GM18868 (cell line): Measurements from ENCODE around the gene ATP8B4.
"Not testable (repeated sequence)": the region's sequence is repeated elsewhere in the genome, so short reads cannot be mapped to it uniquely, and the experiment has no call there.

Source experiments
- ATAC-seq: cut with Tn5 transposase; IDR thresholded peaks from one replicate; pipeline ENCODE4 v1.9.1; 2021; ENCODE audit warnings: mild to moderate bottlenecking, moderate library complexity; ENCODE audit not compliant: unreplicated experiment

Gene ATP8B4

DNA sequence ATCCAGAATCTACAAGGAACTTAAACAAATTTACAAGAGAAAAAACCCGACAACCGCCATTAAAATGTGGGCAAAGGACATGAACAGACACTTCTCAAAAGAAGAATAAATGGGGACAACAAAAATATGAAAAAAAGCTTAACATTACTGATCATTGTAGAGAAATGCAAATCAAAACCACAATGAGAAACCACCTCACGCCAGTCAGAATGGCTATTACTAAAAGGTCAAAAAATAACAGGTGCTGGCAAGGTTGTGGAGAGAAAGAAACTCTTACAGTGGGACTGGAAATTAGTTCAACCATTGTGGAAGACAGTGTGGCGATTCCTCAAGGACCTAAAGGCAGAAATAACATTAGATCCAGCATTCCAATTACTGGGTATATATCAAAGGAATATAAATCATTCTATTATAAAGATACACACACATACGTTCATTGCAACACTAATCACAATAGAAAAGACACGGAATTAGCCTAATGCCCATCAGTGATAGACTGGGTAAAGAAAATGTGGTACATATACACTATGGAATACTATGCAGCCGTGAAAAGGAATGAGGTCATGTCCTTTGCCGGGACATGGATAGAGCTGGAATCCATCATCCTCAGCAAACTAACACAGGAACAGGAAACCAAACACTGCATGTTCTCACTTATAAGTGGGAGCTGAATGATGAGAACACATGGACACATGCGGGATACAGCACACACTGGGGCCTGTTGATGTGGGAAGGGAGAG, 155.8 kb downstream of the ATP8B4 start:
- ATAC-seq: not testable (repeated sequence)

DNA sequence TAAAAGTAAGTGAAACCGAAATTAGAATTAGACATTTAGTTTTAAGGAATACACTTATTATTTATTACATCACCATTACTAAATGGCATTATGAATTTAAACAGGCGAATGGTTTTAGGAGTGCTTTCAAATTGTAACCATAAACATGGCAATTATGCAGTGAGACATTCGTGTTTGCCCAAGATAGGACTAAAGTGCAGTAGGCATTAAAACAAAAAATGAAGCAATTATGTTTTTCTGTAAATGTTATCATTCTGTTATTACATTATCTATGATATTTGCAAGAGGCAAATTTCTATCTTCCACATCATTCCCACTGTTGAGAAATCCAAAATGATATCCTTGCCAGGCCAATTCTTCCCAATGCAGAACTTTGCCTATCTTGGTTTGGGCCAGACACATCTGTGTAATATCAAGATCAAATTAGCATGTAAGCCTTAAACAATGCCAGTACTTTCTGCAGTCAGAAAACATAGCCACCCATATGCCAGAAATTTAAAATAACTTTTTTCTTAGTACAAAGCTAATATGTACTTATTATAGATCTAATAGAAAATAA, 156.9 kb downstream of the ATP8B4 start:
- no peak for ATAC-seq

DNA sequence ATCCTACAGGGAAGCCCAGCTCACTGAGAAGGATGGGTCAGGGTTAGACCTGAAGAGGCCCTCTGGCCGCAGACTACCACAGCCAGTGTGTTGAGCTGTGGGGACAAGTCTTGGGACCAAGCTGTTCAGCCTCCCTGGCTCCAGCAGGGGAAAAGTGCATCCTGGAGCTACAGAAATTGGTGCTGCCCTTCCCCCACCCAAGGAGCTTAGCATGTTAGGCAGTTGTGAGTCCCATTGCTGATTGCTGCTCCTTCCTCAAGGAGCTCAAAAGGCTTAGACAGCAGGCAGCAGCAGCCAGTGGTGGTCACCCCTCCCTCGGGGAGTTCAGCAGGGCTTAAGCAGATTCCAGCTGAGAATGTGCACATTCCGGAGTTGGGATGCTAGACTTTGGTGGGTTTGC, 165.6 kb downstream of the ATP8B4 start:
- no peak for ATAC-seq

DNA sequence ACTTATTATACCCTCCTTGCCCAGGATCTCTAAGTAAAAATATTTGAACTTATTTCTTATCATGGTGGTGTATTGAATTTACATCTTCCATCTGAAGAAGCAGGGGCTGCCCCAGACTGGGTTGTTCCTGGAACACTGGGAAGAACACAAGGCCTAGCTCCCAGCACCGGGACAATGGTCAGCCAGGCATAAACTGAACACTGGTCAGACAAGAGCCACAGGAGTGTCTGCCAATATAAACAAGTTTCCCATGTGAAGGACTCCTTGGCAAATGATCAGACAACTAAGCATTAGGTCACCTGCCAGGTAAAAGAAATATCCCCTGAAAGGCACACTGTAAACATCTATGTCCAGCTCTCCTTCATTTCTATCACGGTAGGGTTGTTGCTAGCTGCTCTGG, 172.4 kb downstream of the ATP8B4 start:
- no peak for ATAC-seq

DNA sequence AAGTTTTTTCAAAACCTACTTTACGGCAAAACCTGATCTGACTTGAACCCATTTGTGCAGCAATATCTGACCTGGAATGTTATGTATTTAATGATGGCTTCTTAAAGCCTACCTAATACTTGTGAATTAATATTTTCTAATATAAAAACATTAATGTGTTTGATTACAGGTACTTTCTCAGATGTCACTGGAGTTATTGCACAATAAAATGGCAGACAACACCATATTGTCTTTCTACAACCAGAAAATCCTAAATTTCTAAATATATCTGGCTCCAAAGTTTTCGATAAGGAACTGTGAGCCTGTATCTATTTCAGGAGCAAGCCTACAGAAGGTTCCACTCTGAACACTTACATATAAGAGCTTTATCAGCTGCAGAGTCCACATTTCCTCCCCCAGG, 184.5 kb downstream of the ATP8B4 start:
- no peak for ATAC-seq

- no peak for ATAC-seq
These were observed 191.7 kb downstream of the ATP8B4 start for GRCh38 chr15:49927189-49927861.

- no peak for ATAC-seq
These were observed 192.3 kb downstream of the ATP8B4 start for GRCh38 chr15:49926740-49927139.

- no peak for ATAC-seq
These were observed 195.4 kb downstream of the ATP8B4 start for GRCh38 chr15:49923671-49924070.

DNA sequence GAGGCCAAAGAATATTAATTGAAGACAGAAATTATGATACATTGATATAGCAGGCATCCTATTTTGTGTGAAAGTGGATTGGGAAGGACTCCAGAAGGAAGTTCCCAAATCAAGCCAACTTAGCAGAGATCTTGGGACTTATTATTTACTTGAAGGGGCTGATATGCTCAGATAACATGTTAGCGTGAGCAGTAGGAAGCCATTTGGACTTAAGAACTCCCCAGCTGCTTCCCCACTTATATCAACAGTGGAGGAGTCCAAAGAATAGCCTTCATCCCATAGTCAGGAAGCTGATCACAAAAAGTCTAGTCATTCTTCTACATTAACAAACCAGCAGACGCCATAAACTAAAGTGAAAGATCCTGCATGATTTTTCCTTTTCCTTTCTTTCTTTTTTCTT, 200.0 kb downstream of the ATP8B4 start:
- ATAC-seq: no peak

DNA sequence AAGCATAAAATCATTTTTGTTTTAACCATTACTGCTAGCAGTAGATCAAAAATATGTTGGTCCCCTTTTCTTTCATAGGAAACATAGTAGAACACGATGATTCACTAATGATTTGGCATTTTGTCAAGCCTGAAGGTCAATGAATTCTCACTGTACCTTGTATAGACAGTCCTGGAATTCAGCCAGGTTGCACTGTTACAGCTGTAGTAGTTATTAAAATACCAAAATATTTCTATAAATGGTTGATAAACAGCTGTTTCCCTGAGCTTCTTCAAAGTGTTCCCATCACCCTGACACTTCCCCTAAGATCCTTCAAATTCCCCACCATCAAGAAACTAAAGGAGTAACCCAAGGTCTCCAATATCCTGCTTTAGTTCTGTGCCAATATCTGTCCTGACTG, 200.9 kb downstream of the ATP8B4 start:
- ATAC-seq: no peak

GRCh38 chr15:49916998-49917397, 202.0 kb downstream of the ATP8B4 start:
- ATAC-seq: no peak

- no peak for ATAC-seq
These were observed 203.2 kb downstream of the ATP8B4 start for GRCh38 chr15:49915822-49916221.

DNA sequence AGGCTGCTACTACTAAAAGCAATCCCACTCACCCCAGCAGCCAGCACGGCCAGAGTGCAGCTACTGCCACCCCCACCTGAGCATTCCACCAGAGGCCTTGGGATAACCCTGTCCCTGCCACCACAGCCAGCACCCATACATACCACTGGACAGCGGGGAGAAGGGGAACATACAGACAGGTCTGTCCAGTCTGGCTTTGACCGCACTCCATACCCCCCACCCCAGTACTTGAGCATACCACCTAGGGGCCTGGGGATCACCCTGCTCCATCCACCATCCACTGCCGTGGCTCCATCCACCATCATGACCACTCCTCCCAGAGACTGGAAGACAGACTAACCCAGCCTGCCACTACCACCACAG, 210.1 kb downstream of the ATP8B4 start:
- ATAC-seq: no peak

- ATAC-seq: no peak
These were observed 210.6 kb downstream of the ATP8B4 start for GRCh38 chr15:49908236-49908932.

- ATAC-seq: no peak
These were observed 212.1 kb downstream of the ATP8B4 start for GRCh38 chr15:49906966-49907365.

- ATAC-seq: no peak
These were observed 213.8 kb downstream of the ATP8B4 start for GRCh38 chr15:49905221-49905620.

DNA sequence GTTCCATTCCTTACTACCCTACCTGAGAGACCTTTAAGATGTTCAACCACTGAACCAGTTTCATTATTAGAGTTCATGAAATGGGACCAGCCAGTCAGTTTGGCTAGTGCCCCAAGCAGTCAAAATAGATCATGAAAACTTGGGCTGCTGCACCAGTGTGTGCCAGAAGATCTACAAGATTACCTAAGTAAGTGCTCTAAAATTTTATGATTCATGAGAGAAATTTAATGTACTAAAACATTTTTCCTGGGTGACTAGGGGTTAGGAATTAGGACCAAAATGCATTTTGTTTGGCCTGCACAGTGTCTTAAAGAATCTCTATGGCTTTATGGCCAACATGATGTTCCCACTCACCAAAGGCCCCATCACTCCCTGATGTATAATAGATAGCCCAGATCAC, 214.7 kb downstream of the ATP8B4 start:
- ATAC-seq: no peak

GRCh38 chr15:49902685-49903501, 216.1 kb downstream of the ATP8B4 start:
- ATAC-seq: no peak

- ATAC-seq: no peak
These were observed 216.9 kb downstream of the ATP8B4 start for GRCh38 chr15:49901996-49902684.

DNA sequence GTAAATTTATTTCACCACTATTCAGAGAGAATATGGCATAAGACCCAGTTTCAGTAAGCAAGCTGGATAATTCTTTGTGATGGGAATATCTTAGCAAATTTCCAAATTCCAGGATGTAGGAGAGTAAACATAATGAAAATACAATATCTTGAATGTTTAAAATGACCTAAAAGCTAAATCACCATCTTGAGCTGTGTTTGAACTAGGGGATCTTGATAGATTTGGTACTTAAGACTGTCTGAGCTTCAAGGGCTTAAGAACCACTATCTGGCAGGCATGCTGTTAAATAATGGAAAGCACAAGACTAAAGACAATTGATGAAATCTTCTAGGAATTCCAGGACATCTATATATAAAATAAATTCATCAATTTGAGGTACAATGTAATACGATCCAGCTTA, 217.7 kb downstream of the ATP8B4 start:
- ATAC-seq: no peak

DNA sequence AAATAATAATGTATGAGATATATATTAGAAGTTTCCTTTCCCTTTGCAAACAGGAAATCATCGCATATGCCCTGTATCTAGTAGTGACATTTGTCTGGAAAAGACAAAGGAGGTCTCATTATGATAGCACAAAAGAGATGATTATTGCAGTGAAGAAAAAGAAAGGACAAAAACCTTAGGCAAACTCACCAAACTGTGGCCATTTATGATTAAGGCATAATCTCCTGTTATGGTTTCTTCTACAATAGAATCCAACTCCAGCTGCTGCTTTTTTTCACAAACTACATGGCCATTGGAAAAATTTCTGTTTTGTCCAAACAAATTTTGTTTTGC, 218.2 kb downstream of the ATP8B4 start:
- no peak for ATAC-seq
